Urothelium cell line (cell line): ENCODE results near the gene NOP14.
A peak's percentile ranks its signal among the peaks of the same experiment; 100 is the strongest.
"Not testable (repeated sequence)": the region's sequence is repeated elsewhere in the genome, so short reads cannot be mapped to it uniquely, and the experiment has no call there.

Source experiments
- DNase-seq: peaks from one replicate; pipeline ENCODE4 v3.0.0; 2011; ENCODE audit warnings: low spot score, mixed read lengths
- FAIRE-seq: peaks from 2 replicates; lab custom pipeline; 2011; peaks lifted over from hg19 to GRCh38; lab: Jason Lieb, UNC

The NOP14 gene

GRCh38 chr4:2963175-2963965 lies at the start of gene NOP14, which contains the start of gene GRK4:
Gene NOP14, minus strand, starts transcription at chr4:2963406. Its CDS starts 87 bp downstream, at chr4:2963319.
Gene GRK4, plus strand, starts transcription at chr4:2963571. Its CDS starts 500 bp downstream, at chr4:2964071.
- FAIRE-seq, result no peak

DNA sequence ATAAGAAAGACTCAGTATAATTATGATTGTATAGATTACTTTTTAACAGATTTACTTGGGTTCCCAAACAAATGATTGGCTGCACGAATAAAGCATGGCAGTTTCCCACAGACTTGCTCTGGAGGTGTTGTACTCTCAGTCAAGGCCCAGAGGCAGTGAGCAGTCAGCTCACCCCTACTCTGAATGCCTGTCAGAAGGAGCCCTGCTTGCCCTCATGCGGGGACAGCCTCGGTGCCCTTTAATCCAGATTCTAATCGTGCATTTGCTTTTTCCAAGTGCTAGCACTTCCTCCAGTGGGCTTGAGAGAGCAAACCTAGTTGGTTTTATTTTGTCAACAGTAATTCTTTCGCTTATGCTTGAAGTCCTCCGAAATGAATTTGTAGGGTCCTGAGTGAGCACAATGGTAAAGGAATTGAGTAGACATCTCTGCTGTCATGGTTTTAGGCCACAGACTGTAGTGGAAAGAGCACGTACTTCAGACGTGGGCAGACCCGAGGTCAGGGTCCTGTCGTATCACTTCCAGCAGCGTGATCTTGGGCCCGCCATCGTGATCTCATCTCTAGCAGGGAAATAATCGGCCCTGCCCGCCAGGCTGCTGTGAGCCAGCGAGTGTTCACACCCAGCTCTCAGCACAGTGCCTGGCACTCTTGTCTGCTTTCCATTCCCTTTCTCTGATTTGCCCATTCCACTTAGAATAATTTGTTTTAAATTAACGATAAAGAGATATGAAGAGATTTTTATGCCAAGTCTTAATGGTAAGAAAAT lies 48.4 kb upstream of the NOP14 start:
- FAIRE-seq, result no peak
- no peak for DNase-seq

More at GRCh38 chr4:2963175-2963965, at the start of gene NOP14, which contains the start of gene GRK4:
- peak; percentile 95 for DNase-seq

DNA sequence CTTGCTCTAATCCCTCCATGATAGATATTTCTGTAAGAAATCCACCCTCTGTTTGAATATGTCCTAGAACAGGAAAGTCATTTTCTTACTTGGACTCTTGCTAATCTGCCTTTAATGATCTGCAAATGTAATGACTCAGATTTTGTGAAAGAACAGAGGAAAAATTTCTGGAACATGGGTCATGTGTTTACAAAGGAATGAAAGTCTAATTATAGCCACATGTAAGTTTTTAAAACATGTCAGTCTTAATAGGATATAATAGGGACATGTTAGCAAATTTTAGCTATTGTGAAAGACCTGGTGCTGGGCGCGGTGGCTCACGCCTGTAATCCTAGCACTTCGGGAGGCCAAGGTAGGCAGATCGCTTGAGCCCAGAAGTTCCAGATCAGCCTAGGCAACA lies 47.8 kb upstream of the NOP14 start:
- FAIRE-seq, result no peak
- no peak for DNase-seq

GRCh38 chr4:3010577-3010976 lies 47.4 kb upstream of the NOP14 start:
- FAIRE-seq (no peak), DNase-seq (no peak)

DNA sequence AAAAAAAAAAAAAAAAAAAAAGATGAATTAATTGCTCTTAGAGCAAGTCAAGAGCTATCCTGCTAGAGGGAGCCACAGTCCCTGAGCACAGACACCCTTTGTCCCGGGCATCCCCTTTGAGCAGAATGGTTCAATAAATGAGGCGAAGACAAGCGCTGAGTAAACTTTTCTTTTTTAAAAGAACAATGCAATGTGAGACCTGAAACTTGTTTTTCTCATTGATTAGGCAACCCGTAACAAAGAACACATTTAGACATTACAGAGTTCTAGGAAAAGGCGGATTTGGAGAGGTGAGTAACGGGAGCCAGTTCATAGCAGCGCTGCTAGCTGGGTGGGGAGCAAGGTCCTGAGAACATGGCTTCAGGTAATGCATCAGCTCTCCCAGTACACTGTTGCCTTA lies 46.2 kb upstream of the NOP14 start:
- FAIRE-seq (no peak), DNase-seq (no peak)

DNA sequence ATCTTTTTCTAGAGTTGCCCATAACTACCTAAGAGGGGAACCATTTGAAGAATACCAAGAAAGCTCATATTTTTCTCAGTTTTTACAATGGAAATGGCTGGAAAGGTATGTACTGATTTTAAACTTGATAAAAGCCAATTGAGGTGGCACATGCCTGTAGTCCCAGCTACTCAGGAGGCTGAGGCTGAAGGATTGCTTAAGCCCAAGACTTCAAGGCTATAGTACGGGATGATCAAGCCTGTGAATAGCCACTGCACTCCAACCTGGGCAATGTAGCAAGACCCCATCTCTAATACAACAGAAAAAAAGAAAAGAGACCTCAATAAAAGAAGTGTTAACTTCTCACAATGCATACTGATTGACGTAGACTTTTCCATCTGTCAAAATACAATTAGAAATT lies 44.5 kb upstream of the NOP14 start:
- FAIRE-seq, result no peak
- no peak for DNase-seq

- DNase-seq, result no peak
- no peak for FAIRE-seq
These were observed 33.2 kb upstream of the NOP14 start for GRCh38 chr4:2996415-2996814.

- FAIRE-seq (no peak), DNase-seq (no peak)
These were observed 32.5 kb upstream of the NOP14 start for GRCh38 chr4:2995546-2996265.

- no peak for FAIRE-seq
- no peak for DNase-seq
These were observed 31.7 kb upstream of the NOP14 start for GRCh38 chr4:2994917-2995316.

- DNase-seq (no peak), FAIRE-seq (no peak)
These were observed 28.0 kb upstream of the NOP14 start for GRCh38 chr4:2991243-2991642.

DNA sequence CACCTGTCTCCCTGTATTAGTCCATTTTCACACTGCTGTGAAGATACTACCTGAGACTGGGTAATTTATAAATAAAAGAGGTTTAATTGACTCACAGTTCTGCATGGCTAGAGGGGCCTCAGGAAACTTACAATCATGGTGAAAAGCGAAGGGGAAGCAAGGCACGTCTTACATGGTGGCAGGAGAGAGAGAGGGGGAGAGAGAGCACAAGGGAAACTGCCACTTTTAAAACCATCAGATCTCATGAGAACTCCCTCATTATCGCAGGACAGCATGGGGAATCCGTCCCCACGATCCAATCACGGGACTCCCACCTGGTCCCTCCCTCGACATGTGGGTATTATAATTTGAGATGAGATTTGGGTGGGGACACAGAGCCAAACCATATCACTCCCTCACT lies 20.5 kb upstream of the NOP14 start:
- not testable (repeated sequence) for FAIRE-seq

GRCh38 chr4:2982012-2982411 lies 18.8 kb upstream of the NOP14 start:
- DNase-seq, result no peak
- no peak for FAIRE-seq

More for the DNA sequence above, 20.5 kb upstream of the NOP14 start:
- not testable (repeated sequence) for DNase-seq

DNA sequence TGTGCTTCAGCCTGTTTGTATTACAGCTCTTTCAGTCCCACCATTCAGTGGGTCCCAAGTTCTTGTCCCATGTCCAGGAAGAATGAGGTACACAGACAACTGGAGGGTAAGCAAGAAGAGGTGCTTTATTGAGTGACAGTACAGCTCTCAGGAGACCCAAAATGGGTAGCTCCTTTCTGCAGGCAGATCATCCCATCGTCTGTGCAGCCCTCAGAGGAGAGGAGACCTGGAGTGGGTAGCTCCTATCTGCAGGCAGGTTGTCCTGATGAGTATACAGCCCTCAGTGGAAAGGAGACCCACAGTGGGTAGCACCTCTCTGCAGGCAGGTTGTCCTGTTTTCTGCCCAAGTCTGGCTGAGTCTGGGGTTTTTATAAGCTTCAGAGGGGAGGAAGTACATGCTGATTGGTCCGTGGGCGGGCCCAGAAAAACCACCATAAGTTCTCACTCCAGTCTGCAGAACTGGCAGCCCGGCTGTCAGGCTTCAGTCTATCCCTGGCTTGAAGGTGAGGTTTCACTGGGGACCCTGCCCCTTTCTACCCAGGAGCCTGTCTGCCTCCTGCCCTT lies 18.1 kb upstream of the NOP14 start:
- FAIRE-seq (no peak), DNase-seq (no peak)

GRCh38 chr4:2977211-2978088 lies 14.2 kb upstream of the NOP14 start:
- DNase-seq (peak; percentile 69), FAIRE-seq (no peak)

GRCh38 chr4:2971275-2971674 lies 8.1 kb upstream of the NOP14 start:
- no peak for DNase-seq
- no peak for FAIRE-seq

GRCh38 chr4:2968381-2968780 lies 5.2 kb upstream of the NOP14 start:
- DNase-seq, result no peak
- FAIRE-seq, result no peak

DNA sequence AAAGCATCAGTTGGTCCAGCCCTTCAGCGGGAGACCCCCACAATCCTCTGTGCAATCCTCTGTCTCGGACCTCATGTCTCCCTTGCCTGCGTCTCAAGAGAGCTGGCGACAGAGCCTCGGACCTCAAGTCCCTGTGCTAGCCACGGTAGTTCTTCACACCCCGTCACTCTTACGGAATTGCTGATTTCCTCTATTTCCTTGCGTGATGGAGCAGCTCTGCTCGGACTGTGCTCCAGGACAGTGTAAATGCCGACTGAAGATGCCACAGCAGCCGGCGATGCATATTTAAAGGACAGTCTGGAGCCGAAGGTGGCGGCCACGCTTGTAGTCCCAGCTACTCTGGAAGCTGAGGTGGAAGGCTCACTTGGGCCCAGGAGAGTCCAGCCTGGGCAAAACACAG lies 2.1 kb upstream of the NOP14 start:
- FAIRE-seq (no peak), DNase-seq (no peak)

- DNase-seq, result no peak
- FAIRE-seq, result no peak
These were observed 1.6 kb upstream of the NOP14 start for GRCh38 chr4:2964706-2965258.

- FAIRE-seq (no peak), DNase-seq (no peak)
These were observed 813 bp upstream of the NOP14 start for GRCh38 chr4:2963966-2964471.
